HUES64 (cell line): ENCODE results near the gene LIN52. TPM values are rescaled to one million over a fixed set of nuclear protein-coding genes. Genes with fewer than 3 reads are reported as not detected.

ENCODE experiments used
- H3K27ac ChIP-seq: 2 replicates; pipeline ENCODE4 v1.7.0; 2013; ENCODE audit warnings: low read depth, low read length, inconsistent platforms
- H3K27me3 ChIP-seq: 2 replicates; pipeline ENCODE4 v1.6.1; 2013; ENCODE audit warnings: mild to moderate bottlenecking, low read length; ENCODE audit not compliant: insufficient read depth
- H3K36me3 ChIP-seq: 2 replicates; pipeline ENCODE4 v1.6.1; 2013; ENCODE audit warnings: mild to moderate bottlenecking, low read length; ENCODE audit not compliant: insufficient read depth
- H3K4me1 ChIP-seq: 2 replicates; pipeline ENCODE4 v1.6.1; 2013; ENCODE audit warnings: mild to moderate bottlenecking, low read length, moderate library complexity; ENCODE audit not compliant: insufficient read depth
- H3K4me3 ChIP-seq: 2 replicates; pipeline ENCODE4 v1.5.1; 2013; ENCODE audit warnings: mild to moderate bottlenecking, low read length, moderate library complexity
- H3K9ac ChIP-seq: 2 replicates; pipeline ENCODE4 v1.6.1; 2013; ENCODE audit warnings: mild to moderate bottlenecking, low read depth, low read length
- H3K9me3 ChIP-seq: 2 replicates; pipeline ENCODE4 v1.6.1; 2013; ENCODE audit warnings: low read depth, low read length; ENCODE audit not compliant: insufficient read depth
- WGBS: fragments of 150-250, 120-280 bp; methylation state at CpG from one replicate; pipeline ENCODE4 v1.1.7; 2013; ENCODE audit warnings: missing lambda C conversion rate; 5-methylcytosine and 5-hydroxymethylcytosine counted together
- polyA plus RNA-seq, 2 experiments: library from polyadenylated mRNA; stranded (reverse); fragments of 50-300 nt; gene quantifications; one replicate each; pipeline ENCODE4 v1.2.3, GENCODE V29; 2013

LIN52 gene, protein sequence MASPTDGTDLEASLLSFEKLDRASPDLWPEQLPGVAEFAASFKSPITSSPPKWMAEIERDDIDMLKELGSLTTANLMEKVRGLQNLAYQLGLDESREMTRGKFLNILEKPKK
- polyA plus RNA-seq (2013, experiment 1 of 2): 7.5 TPM
- 9.1 TPM for polyA plus RNA-seq (2013, experiment 2 of 2)

DNA sequence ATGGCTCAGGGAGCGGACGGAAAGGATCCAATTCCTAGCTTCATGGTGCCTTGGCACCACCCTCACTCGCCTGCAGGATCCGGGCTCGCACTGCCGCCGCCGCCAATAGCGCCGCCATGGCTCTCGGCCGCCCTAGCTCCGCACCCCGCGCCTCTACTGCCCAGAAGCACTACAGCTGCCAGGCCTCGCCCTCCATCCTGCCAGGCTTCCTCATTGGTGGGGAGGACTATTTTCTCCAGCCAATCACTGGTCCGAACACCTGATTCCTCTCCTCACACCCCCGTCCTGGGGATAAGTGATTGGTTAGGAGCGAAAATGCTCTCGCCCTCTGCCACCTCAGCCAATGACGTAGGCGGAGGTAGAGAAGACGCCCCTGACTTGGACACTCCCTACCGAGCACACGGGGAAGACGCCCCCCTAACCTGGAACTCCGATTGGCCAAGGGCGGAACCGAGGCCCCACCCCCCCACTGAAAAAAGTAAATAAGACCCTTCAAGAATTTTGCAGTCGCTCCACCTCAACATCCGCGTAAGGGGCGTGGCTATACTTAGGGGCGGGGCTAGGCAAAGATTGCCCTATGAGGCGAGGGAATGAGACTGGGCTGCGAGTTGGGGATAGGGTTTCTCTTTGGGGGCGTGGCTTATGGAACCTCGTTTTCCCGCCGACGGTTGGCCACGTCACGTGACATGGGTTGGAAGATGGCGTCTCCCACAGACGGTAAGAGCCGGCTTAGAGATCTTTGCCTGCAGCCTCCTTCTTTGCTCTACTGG is at the start of gene LIN52, which contains the start of gene ALDH6A1:
Gene LIN52 (plus strand): TSS at position 680 of the 770 bp plus-strand sequence. CDS start 19 bp downstream, at position 699.
Gene ALDH6A1 (minus strand): TSS at position 177 of the 770 bp plus-strand sequence. CDS start 59 bp downstream, at position 118.
- WGBS: under 1% methylated on average over 46 of the region's 46 CpGs
- Histone ChIP-seq H3K9ac (peak within 1 kb of the TSS; percentile 96), H3K27ac (peak within 1 kb of the TSS; percentile 88), H3K9me3 (no peaks in the 10 kb centered on the region), H3K4me1 (peaks cover 7% of the 10 kb centered on the region; the same call in 1 of the 2 replicates), H3K27me3 (no peaks in the 10 kb centered on the region), H3K36me3 (no peaks in the 10 kb centered on the region), H3K4me3 (peak within 1 kb of the TSS; percentile 84)

DNA sequence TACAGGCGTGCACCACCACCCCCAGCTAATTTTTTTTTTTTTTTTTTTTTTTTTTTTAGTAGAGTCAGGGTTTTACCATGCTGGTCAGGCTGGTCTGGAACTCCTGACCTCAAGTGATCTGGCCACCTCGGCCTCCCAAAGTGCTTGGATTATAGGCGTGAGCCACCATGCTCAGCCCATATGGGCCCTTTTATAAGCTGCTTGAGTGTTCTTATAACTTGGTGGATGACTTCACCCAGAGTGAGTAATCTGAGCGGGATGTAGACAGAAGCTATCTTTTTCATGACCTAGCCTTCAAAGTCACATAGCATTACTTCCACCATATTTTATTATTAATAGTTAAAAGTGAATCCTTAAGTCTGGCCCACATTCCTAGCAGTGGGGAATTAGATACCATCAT is 49.2 kb upstream of the LIN52 start:
- Histone ChIP-seq H3K9me3 (no peaks in the 10 kb centered on the region), H3K36me3 (no peaks in the 10 kb centered on the region), H3K27ac (no peak overlapping the region), H3K9ac (no peak overlapping the region), H3K4me3 (no peak overlapping the region), H3K27me3 (no peaks in the 10 kb centered on the region), H3K4me1 (no peaks in the 10 kb centered on the region)
- 89% methylated on average over 2 of the region's 4 CpGs for WGBS

DNA sequence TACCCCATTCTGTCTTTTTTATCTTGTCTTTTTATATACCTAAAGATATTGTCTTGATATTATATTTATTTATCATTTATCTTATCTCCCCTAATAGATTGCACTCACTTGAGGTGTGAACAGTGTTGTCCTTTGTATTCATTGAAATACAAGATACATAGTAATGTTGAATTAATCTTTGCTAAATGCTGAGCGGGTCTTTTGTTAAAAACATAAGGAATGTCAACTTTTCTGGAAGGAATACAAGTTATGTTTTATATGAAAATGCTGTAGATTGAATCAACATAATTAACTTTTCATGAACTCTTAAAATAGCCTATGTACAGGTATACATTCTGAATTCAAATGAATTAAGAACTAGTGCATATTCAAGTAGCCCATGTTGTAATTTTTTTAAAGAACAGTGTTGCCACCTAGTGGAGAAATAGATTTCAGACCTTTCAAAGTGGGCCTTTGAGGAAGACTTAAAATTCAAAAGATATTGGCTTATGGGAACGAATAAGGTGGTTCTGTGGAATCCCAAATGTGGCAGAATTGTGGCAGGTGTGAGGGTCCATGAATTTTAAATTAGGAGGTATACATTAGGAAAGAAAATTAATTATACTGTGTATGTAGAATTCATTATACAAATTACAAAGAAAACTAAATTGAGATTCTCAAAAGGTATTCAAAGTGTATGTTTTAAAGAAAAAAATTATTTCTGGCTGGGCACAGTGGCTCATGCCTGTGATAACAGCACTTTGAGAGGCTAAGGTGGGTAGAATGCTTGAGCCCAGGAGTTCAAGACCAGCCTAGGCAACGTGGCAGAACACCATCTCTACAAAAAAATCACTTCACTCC is 46.5 kb upstream of the LIN52 start:
- Histone ChIP-seq H3K27ac (no peak overlapping the region), H3K9ac (no peak overlapping the region), H3K4me3 (no peak overlapping the region), H3K36me3 (no peaks in the 10 kb centered on the region), H3K9me3 (no peaks in the 10 kb centered on the region), H3K4me1 (no peaks in the 10 kb centered on the region), H3K27me3 (no peaks in the 10 kb centered on the region)
- WGBS: 41% methylated on average over 1 of the region's 3 CpGs

DNA sequence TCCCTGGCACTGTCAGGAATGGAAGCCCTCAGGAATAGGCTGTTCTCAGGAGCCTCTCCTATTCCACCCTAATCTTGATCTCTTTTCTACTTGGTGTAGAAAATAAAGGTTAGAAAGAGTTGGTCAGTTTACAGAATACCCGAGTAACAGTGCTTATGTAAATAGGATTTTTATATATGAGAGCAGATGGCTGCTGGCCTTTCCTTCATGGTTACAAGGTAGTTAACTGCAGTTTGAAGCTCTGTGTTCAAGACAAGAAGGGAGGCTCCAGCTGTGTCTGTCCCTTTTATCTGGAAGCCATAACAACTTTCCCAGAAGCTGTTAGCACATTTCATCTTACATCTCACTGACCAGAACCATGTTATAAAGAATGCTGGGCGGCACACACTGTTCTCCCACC is 42.5 kb upstream of the LIN52 start:
- 87% methylated on average over 2 of the region's 2 CpGs for WGBS
- Histone ChIP-seq H3K9me3 (no peaks in the 10 kb centered on the region), H3K27me3 (no peaks in the 10 kb centered on the region), H3K9ac (no peak overlapping the region), H3K4me3 (no peak overlapping the region), H3K27ac (no peak overlapping the region), H3K36me3 (no peaks in the 10 kb centered on the region), H3K4me1 (no peaks in the 10 kb centered on the region)

DNA sequence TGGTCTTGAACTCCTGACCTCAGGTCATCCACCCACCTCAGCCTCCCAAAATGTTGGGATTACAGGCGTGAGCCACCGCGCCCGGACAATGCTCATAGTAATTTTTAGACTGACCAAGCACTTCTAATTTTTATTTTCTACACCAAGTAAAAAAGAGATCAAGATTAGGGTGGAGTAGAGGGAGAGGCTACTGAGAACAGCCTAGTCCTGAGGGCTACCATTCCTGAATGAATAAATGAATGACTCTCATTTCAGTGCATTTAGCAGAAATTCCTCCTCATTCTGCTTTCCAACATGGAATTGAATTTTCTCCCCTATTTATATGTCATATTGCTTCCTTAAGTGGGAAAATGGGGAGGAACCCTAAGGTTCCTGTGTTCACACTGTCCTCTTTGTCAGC is 39.2 kb upstream of the LIN52 start:
- WGBS: 93% methylated on average over 4 of the region's 4 CpGs
- no peak overlapping the region for H3K4me3 ChIP-seq
- no peaks in the 10 kb centered on the region for H3K9me3 ChIP-seq
- H3K36me3 ChIP-seq: no peaks in the 10 kb centered on the region
- H3K4me1 ChIP-seq: 0 out of 2 replicates have a peak, but pooled peaks cover 2% of the 10 kb centered on the region
- no peaks in the 10 kb centered on the region for H3K27me3 ChIP-seq
- H3K27ac ChIP-seq: no peak overlapping the region
- H3K9ac ChIP-seq: no peak overlapping the region

- WGBS: 53% methylated on average over 1 of the region's 3 CpGs
- H3K9ac ChIP-seq: no peak overlapping the region
- no peaks in the 10 kb centered on the region for H3K27me3 ChIP-seq
- no peaks in the 10 kb centered on the region for H3K9me3 ChIP-seq
- no peak overlapping the region for H3K27ac ChIP-seq
- H3K4me1 ChIP-seq: 0 out of 2 replicates have a peak, but pooled peaks cover 2% of the 10 kb centered on the region
- H3K36me3 ChIP-seq: no peaks in the 10 kb centered on the region
- no peak overlapping the region for H3K4me3 ChIP-seq
Measured at GRCh38 chr14:74048281-74048680, 36.5 kb upstream of the LIN52 start.

- WGBS: 77% methylated on average over 2 of the region's 3 CpGs
- Histone ChIP-seq H3K4me1 (0 out of 2 replicates have a peak, but pooled peaks cover 2% of the 10 kb centered on the region), H3K9ac (no peak overlapping the region), H3K36me3 (no peaks in the 10 kb centered on the region), H3K27ac (no peak overlapping the region), H3K27me3 (no peaks in the 10 kb centered on the region), H3K9me3 (no peaks in the 10 kb centered on the region), H3K4me3 (no peak overlapping the region)
Measured at GRCh38 chr14:74049876-74050495, 34.8 kb upstream of the LIN52 start.

DNA sequence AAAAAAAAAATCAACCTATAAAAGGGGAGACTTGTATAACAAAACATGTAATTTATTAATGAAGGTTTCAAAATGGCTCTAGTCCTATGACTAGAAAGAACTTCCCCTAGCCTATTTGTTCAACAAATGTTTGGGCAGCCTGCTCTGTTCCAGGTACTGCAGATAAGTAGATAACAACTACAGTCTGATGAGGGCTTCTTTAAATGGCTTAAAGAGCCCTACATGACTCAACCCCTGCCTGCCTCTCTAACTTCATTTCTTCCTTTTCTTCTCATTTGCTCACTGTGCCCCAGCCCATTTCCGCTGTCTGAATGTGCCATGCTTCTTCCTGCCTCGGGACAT is 22.0 kb upstream of the LIN52 start:
- Histone ChIP-seq H3K27ac (no peak overlapping the region), H3K36me3 (peaks cover 48% of the 10 kb centered on the region), H3K4me3 (no peak overlapping the region), H3K9me3 (no peaks in the 10 kb centered on the region), H3K4me1 (no peaks in the 10 kb centered on the region), H3K9ac (no peak overlapping the region), H3K27me3 (no peaks in the 10 kb centered on the region)
- WGBS: 98% methylated on average over 2 of the region's 2 CpGs

DNA sequence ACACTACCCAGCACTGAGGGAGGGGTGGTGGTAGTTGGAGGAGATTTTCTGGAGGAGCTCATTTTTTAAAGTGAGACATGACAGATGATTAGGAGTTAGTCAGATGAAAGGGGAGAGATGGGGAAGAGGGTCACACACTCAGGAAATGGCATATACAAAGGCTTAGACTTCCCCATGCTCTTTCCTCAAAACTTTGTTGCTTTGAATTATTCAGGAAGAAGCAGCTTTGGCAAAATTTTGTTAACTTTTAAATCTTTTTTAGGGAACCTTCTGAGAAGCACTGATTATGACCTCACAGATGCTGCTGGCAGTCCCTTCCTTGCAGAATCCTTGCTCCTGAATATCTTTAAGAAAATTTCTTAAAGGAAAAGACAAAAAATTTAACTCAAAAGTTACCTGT is 20.3 kb upstream of the LIN52 start:
- no peak overlapping the region for H3K27ac ChIP-seq
- H3K9me3 ChIP-seq: no peaks in the 10 kb centered on the region
- H3K4me3 ChIP-seq: no peak overlapping the region
- H3K27me3 ChIP-seq: no peaks in the 10 kb centered on the region
- H3K9ac ChIP-seq: no peak overlapping the region
- no peaks in the 10 kb centered on the region for H3K4me1 ChIP-seq
- H3K36me3 ChIP-seq: peaks cover 44% of the 10 kb centered on the region

DNA sequence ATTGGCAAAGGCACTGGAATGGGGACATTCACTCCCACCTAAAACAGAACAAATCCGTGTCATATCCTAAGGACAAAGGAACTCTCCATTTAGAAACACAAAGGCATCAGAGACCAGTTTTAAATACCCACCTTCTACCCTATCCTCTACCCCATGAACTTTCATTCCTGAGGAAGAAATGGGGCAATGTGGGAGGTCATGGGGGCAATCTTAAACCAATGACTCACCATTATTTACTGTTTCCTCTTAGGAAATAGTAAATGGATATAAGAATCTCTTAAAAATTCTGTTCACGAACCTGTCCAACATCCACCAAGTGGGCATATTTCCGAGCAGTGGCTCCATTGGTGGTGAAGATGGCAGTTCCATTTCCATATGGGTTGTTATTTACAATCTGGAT is 19.9 kb upstream of the LIN52 start:
- WGBS: 85% methylated on average over 3 of the region's 3 CpGs
- no peaks in the 10 kb centered on the region for H3K27me3 ChIP-seq
- H3K36me3 ChIP-seq: peaks cover 40% of the 10 kb centered on the region
- H3K9ac ChIP-seq: no peak overlapping the region
- no peaks in the 10 kb centered on the region for H3K9me3 ChIP-seq
- H3K4me3 ChIP-seq: no peak overlapping the region
- H3K27ac ChIP-seq: no peak overlapping the region
- H3K4me1 ChIP-seq: no peaks in the 10 kb centered on the region
